ENCODE measurements around the gene ACE.

GRCh38 chr17:63434951-63435571 is 41.8 kb upstream of the ACE start:
- peak in 4 of 6 experiments; percentile 7 to 38 (median 15) for TF ChIP-seq CTCF (IDR thresholded peaks at IDR 0.05)
- TF ChIP-seq POLR2A (IDR thresholded peaks at IDR 0.05): no peak
